Cardiac muscle cell (in vitro differentiated cells and primary cell): Measurements from ENCODE around the gene ZNF732. TPM values are rescaled to one million over a fixed set of nuclear protein-coding genes. Genes with fewer than 3 reads are reported as not detected.
"Not testable (repeated sequence)": the region's sequence is repeated elsewhere in the genome, so short reads cannot be mapped to it uniquely, and the experiment has no call there.

ENCODE experiments used
- DNase-seq, 2 donors: peaks; one replicate each; pipeline versions ENCODE4 v3.0.0 to v3.0.0-alpha.2; 2010 to 2017; ENCODE audit warnings: low read depth in 1 of 2, low spot score in 1 of 2
- H3K27ac ChIP-seq: fragments of 200-600 bp; sonication (generic); 2 replicates; pipeline ENCODE4 v1.5.1; 2016
- H3K27me3 ChIP-seq: fragments of 200-600 bp; sonication (generic); 2 replicates; pipeline ENCODE4 v1.6.0; 2016; ENCODE audit warnings: control low read depth
- H3K36me3 ChIP-seq: fragments of 200-600 bp; sonication (generic); 2 replicates; pipeline ENCODE4 v1.5.1; 2016; ENCODE audit warnings: control low read depth
- H3K4me1 ChIP-seq: fragments of 200-600 bp; sonication (generic); 2 replicates; pipeline ENCODE4 v1.8.1; 2017; ENCODE audit warnings: low read depth, mild to moderate bottlenecking, mixed run types
- H3K4me3 ChIP-seq: fragments of 200-600 bp; sonication (generic); 2 replicates; pipeline ENCODE4 v1.5.1; 2016; ENCODE audit warnings: mild to moderate bottlenecking
- H3K9me3 ChIP-seq: fragments of 200-600 bp; sonication (generic); 2 replicates; pipeline ENCODE4 v1.5.1; 2017; ENCODE audit warnings: low read depth, mild to moderate bottlenecking, control low read depth
- CTCF ChIP-seq: IDR thresholded peaks from 2 replicates; pipeline ENCODE4 v1.5.1; 2012; ENCODE audit warnings: low read depth, mild to moderate bottlenecking, low read length
- polyA plus RNA-seq: library from polyadenylated mRNA; unstranded; fragments of >200 nt; fragmentation: Nextera tagmentation; extraction: Ambion mirVana; gene quantifications from 2 replicates; pipeline ENCODE4 v1.2.1, GENCODE V29; 2016
- total RNA-seq: library from RNA; depleted of rRNA; stranded (reverse); fragments of >200 nt; gene quantifications from 2 replicates; pipeline ENCODE4 v1.2.3, GENCODE V29; 2016

ZNF732 gene
- total and polyA plus RNA-seq, 2 experiments from 2014 or later, result 0.81 to 2.2 TPM

GRCh38 chr4:252065-252601 lies 53.1 kb downstream of the ZNF732 start:
- no peaks in the 10 kb centered on the region for H3K4me1 ChIP-seq
- DNase-seq, result no peak
- H3K27me3 ChIP-seq, result no peaks in the 10 kb centered on the region
- no peak overlapping the region for H3K27ac ChIP-seq
- TF ChIP-seq CTCF, result no peak
- no peak overlapping the region for H3K4me3 ChIP-seq
- H3K36me3 ChIP-seq, result no peaks in the 10 kb centered on the region
- H3K9me3 ChIP-seq, result peaks cover 21% of the 10 kb centered on the region

DNA sequence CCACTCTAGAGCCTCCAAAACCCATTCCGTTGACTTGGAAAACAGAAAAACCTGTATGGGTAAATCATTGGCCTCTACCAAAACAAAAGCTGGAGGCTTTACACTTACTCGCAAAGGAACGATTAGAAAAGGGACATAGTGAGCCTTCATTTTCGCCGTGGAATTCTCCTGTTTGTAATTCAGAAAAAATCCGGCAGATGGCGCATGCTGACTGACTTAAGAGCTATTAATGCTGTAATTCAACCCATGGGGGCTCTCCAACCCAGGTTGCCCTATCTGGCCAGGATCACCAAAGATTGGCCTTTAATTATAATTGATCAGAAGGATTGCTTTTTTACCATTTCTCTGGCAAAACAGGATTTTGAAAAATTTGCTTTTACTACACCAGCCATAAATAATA lies 60.8 kb downstream of the ZNF732 start:
- peak; percentile 19 for TF ChIP-seq CTCF
- no peak overlapping the region for H3K4me3 ChIP-seq
- DNase-seq, result peak; percentile 25 to 32
- peaks cover 8% of the 10 kb centered on the region for H3K9me3 ChIP-seq
- no peaks in the 10 kb centered on the region for H3K36me3 ChIP-seq
- H3K4me1 ChIP-seq, result no peaks in the 10 kb centered on the region
- H3K27ac ChIP-seq, result no peak overlapping the region
- no peaks in the 10 kb centered on the region for H3K27me3 ChIP-seq

DNA sequence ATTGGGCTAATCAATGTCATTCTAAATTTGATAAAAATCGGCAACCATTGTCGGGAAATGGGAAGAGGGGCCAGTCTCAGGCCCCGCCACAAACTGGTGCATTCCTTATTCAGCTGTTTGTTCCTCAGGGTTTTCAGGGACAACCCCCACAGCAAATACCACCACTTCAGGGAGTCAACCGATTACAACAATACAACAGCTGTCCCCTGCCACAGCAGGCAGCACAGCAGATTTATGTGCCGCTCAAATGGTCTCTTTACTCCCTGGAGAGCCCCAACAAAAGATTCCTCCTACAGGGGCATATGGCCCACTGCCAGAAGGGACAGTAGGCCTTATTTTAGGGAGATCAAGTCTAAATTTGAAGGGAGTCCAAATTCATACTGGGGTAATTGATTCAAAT lies 61.8 kb downstream of the ZNF732 start:
- Histone ChIP-seq H3K27me3 (no peaks in the 10 kb centered on the region), H3K9me3 (peaks cover 4% of the 10 kb centered on the region), H3K27ac (no peak overlapping the region), H3K36me3 (no peaks in the 10 kb centered on the region), H3K4me1 (no peaks in the 10 kb centered on the region), H3K4me3 (no peak overlapping the region)
- no peak for DNase-seq
- TF ChIP-seq CTCF, result no peak

DNA sequence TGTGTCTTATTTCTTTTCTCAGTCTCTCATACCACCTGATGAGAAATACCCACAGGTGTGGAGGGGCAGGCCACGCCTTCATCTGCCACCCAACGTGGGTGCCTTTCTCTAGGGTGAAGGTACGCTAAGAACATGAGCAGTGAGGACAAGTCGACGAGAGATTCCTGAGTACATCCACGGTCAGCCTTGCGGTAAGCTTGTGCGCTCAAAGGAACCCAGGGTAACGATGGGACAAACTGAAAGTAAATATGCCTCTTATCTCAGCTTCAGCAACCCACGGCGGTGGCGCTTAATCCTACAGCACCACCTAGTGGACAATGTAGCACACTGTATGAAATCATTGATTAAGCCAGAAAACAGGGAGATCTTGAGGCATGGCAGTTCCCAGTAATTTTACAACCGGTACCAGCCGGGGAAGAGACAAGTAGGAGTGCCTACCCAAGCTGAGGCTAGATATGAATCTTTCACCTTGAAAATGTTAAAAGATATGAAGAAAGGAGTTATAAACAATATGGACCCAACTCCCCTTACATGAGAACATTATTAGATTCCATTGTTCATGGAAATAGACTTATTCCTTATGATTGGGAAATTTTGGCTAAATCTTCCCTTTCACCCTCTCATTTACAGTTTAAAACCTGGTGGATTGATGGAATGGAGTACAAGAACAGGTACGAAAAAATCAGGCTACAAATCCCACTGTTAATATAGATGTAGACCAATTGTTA lies 63.0 kb downstream of the ZNF732 start:
- Histone ChIP-seq H3K9me3 (peaks cover 4% of the 10 kb centered on the region), H3K4me1 (no peaks in the 10 kb centered on the region), H3K36me3 (no peaks in the 10 kb centered on the region), H3K4me3 (no peak overlapping the region), H3K27ac (peak overlapping the region; percentile 66), H3K27me3 (no peaks in the 10 kb centered on the region)
- peak; percentile 56 for TF ChIP-seq CTCF
- peak; percentile 73 to 77 for DNase-seq

DNA sequence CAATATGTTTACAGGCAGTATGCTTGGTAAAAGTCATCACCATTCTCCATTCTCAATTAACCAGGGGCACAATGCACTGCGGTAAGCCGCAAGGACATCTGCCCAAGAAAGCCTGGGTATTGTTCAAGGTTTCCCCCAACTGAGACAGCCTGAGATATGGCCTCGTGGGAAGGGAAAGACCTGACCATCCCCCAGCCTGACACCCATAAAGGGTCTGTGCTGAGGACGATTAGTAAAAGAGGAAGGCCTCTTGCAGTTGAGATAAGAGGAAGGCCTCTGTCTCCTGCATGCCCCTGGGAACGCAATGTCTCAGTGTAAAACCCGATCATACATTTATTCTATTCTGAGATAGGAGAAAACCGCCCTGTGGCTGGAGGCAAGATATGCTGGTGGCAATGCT lies 63.9 kb downstream of the ZNF732 start:
- peak overlapping the region; percentile 66 for H3K27ac ChIP-seq
- H3K4me1 ChIP-seq, DNase-seq, H3K36me3 ChIP-seq, H3K27me3 ChIP-seq, H3K9me3 ChIP-seq, H3K4me3 ChIP-seq: not testable (repeated sequence)

DNA sequence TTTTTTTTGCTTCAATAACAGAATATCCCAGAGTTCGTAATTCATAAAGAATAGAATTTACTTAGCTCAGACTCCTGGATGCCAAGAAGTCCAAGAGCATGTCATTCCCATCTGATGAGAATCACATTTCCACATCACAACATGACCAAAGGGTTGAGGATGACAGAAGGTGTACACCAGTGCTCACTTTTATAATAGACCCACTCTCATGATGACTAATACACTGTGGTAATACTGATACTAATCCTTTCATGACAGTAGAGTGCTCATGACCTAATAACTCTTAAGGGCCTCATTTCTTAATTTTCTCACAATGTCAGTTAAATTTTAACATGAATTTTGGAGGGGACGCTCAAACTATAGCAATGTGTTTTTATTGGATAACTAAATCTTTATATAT lies 69.2 kb downstream of the ZNF732 start:
- no peaks in the 10 kb centered on the region for H3K27me3 ChIP-seq
- no peak for TF ChIP-seq CTCF
- H3K27ac ChIP-seq, result no peak overlapping the region
- H3K9me3 ChIP-seq, result no peaks in the 10 kb centered on the region
- no peak overlapping the region for H3K4me3 ChIP-seq
- no peaks in the 10 kb centered on the region for H3K4me1 ChIP-seq
- DNase-seq, result no peak
- no peaks in the 10 kb centered on the region for H3K36me3 ChIP-seq
